Mesenchymal stem cell (in vitro differentiated cells and primary cell): Measurements from ENCODE around the gene MIER2.

Experiments used
- DNase-seq: peaks from one replicate; pipeline ENCODE4 v3.0.0-alpha.2; 2013
- H2AFZ ChIP-seq: one replicate; pipeline ENCODE4 v1.6.1; 2013; ENCODE audit warnings: low read depth, mild to moderate bottlenecking, control low read depth, inconsistent platforms, low read length, moderate library complexity
- H2AK5ac ChIP-seq: 2 replicates; pipeline ENCODE4 v1.6.1; 2013; ENCODE audit warnings: low read length, moderate library complexity, mild to moderate bottlenecking, inconsistent platforms; ENCODE audit not compliant: severe bottlenecking
- H2BK120ac ChIP-seq: one replicate; pipeline ENCODE4 v1.6.1; 2013; ENCODE audit warnings: low read depth, mild to moderate bottlenecking, inconsistent platforms, low read length, moderate library complexity
- H2BK12ac ChIP-seq, 2 experiments: one replicate each; pipeline ENCODE4 v1.6.1; 2013; ENCODE audit warnings: inconsistent platforms in 2 of 2, low read length in 2 of 2, mild to moderate bottlenecking in 2 of 2, moderate library complexity in 2 of 2, control low read depth in 1 of 2
- H2BK15ac ChIP-seq: one replicate; pipeline ENCODE4 v1.6.1; 2013; ENCODE audit warnings: mild to moderate bottlenecking, low read depth, inconsistent platforms; ENCODE audit not compliant: poor library complexity, severe bottlenecking
- H2BK5ac ChIP-seq: 2 replicates; pipeline ENCODE4 v1.6.1; 2013; ENCODE audit warnings: low read depth, mild to moderate bottlenecking, low read length, control low read depth, inconsistent platforms; ENCODE audit not compliant: poor library complexity, severe bottlenecking
- H3K14ac ChIP-seq, 2 experiments: one replicate each; pipeline ENCODE4 v1.6.1; 2013; ENCODE audit warnings: inconsistent platforms in 2 of 2, low read length in 2 of 2, control low read depth in 1 of 2, mild to moderate bottlenecking in 1 of 2, moderate library complexity in 1 of 2
- H3K18ac ChIP-seq, 2 experiments: one replicate each; pipeline ENCODE4 v1.6.1; 2013; ENCODE audit warnings: inconsistent platforms in 2 of 2, low read length in 2 of 2, control low read depth in 1 of 2, low read depth in 1 of 2, mild to moderate bottlenecking in 1 of 2
- H3K23ac ChIP-seq, 2 experiments: one replicate each; pipeline ENCODE4 v1.6.1; 2013; ENCODE audit warnings: inconsistent platforms in 2 of 2, low read length in 2 of 2, mild to moderate bottlenecking in 2 of 2, moderate library complexity in 2 of 2, control low read depth in 1 of 2
- H3K27ac ChIP-seq: 2 replicates; pipeline ENCODE4 v1.5.1; 2013; ENCODE audit warnings: mild to moderate bottlenecking, moderate library complexity, low read length, control low read depth, inconsistent platforms; ENCODE audit not compliant: poor library complexity, severe bottlenecking
- H3K27me3 ChIP-seq, 2 experiments: 2 replicates each; pipeline versions ENCODE4 v1.6.1 to v1.7.0; 2013; ENCODE audit warnings: low read length in 2 of 2, mild to moderate bottlenecking in 2 of 2, moderate library complexity in 2 of 2, control low read depth in 1 of 2, inconsistent platforms in 1 of 2; ENCODE audit not compliant: control insufficient read depth in 1 of 2, insufficient read depth in 1 of 2
- H3K36me3 ChIP-seq, 2 experiments: 2 replicates each; pipeline versions ENCODE4 v1.6.1 to v1.7.0; 2013; ENCODE audit warnings: low read length in 2 of 2, control low read depth in 1 of 2, inconsistent platforms in 1 of 2, low read depth in 1 of 2, mild to moderate bottlenecking in 1 of 2; ENCODE audit not compliant: insufficient read depth in 2 of 2, control insufficient read depth in 1 of 2
- H3K4ac ChIP-seq, 2 experiments: one replicate each; pipeline ENCODE4 v1.6.1; 2013; ENCODE audit warnings: inconsistent platforms in 2 of 2, low read length in 2 of 2, mild to moderate bottlenecking in 2 of 2, moderate library complexity in 2 of 2, control low read depth in 1 of 2, low read depth in 1 of 2
- H3K4me1 ChIP-seq: 2 replicates; pipeline ENCODE4 v1.6.1; 2013; ENCODE audit warnings: low read depth, low read length, control low read depth; ENCODE audit not compliant: control insufficient read depth, insufficient read depth
- H3K4me2 ChIP-seq: 2 replicates; pipeline ENCODE4 v1.6.1; 2013; ENCODE audit warnings: low read length, mild to moderate bottlenecking, inconsistent platforms; ENCODE audit not compliant: poor library complexity, severe bottlenecking
- H3K4me3 ChIP-seq, 2 experiments: 2 replicates each; pipeline versions ENCODE4 v1.5.1 to v1.7.0; 2013; ENCODE audit warnings: low read length in 2 of 2, mild to moderate bottlenecking in 2 of 2, control low read depth in 1 of 2, low read depth in 1 of 2; ENCODE audit not compliant: insufficient read depth in 1 of 2
- H3K79me1 ChIP-seq: replicated peaks from 2 replicates; pipeline ENCODE4 v1.6.1; 2013; ENCODE audit warnings: mild to moderate bottlenecking, control low read depth, low read length, inconsistent platforms; ENCODE audit not compliant: poor library complexity, severe bottlenecking
- H3K9ac ChIP-seq: 2 replicates; pipeline ENCODE4 v1.7.0; 2013; ENCODE audit warnings: mild to moderate bottlenecking, low read length, moderate library complexity
- H3K9me3 ChIP-seq: 2 replicates; pipeline ENCODE4 v1.7.0; 2013; ENCODE audit warnings: mild to moderate bottlenecking, low read length; ENCODE audit not compliant: control insufficient read depth
- H4K8ac ChIP-seq: one replicate; pipeline ENCODE4 v1.6.1; 2013; ENCODE audit warnings: inconsistent platforms, mild to moderate bottlenecking, low read length, moderate library complexity
- H4K91ac ChIP-seq: one replicate; pipeline ENCODE4 v1.6.1; 2013; ENCODE audit warnings: mild to moderate bottlenecking, low read length, inconsistent platforms
- WGBS: methylation state at CpG from one replicate; pipeline ENCODE4 v1.1.7; 2013; ENCODE audit warnings: mixed read lengths; 5-methylcytosine and 5-hydroxymethylcytosine counted together

Gene MIER2

GRCh38 chr19:291006-291521, 53.5 kb downstream of the MIER2 start, which contains the start of gene PLPP2:
Gene PLPP2, minus strand, starts transcription at chr19:291403. Its CDS starts 67 bp downstream, at chr19:291336.
- no peak within 1 kb of the TSS for H2AK5ac ChIP-seq
- H2BK12ac ChIP-seq = peak within 1 kb of the TSS in 1 of 2 experiments; percentile 25
- H3K23ac ChIP-seq = peak within 1 kb of the TSS in 1 of 2 experiments; percentile 14
- peak within 1 kb of the TSS; percentile 59 to 64 for H3K4me3 ChIP-seq
- H3K4ac ChIP-seq = peak within 1 kb of the TSS in 1 of 2 experiments; percentile 15
- peak within 1 kb of the TSS; percentile 76 for H2BK15ac ChIP-seq
- H3K27me3 ChIP-seq = peaks cover 18 to 60% of the 10 kb centered on the region in 2 experiments
- H2AFZ ChIP-seq = peak within 1 kb of the TSS; percentile 83
- H3K9ac ChIP-seq = peak within 1 kb of the TSS; percentile 87
- H3K14ac ChIP-seq = no peak within 1 kb of the TSS
- WGBS = 2% methylated on average over 10 of the region's 60 CpGs
- H4K91ac ChIP-seq = peak within 1 kb of the TSS; percentile 72
- no peak within 1 kb of the TSS for H2BK120ac ChIP-seq
- H3K36me3 ChIP-seq = peaks cover 0 to 5% of the 10 kb centered on the region in 2 experiments
- no peak within 1 kb of the TSS for H3K27ac ChIP-seq
- no peak for DNase-seq
- no peaks in the 10 kb centered on the region for H3K79me1 ChIP-seq
- peaks cover 32% of the 10 kb centered on the region for H3K4me1 ChIP-seq
- no peak within 1 kb of the TSS for H2BK5ac ChIP-seq
- H3K4me2 ChIP-seq = peak within 1 kb of the TSS; percentile 85
- peak within 1 kb of the TSS; percentile 40 to 41 for H3K18ac ChIP-seq
- peak within 1 kb of the TSS; percentile 80 for H4K8ac ChIP-seq
- H3K9me3 ChIP-seq = no peaks in the 10 kb centered on the region

GRCh38 chr19:290372-291005, 54.1 kb downstream of the MIER2 start:
- Histone ChIP-seq H2BK120ac (no peak overlapping the region), H3K4ac (peak overlapping the region in 1 of 2 experiments; percentile 15), H3K27me3 (peaks cover 18 to 54% of the 10 kb centered on the region in 2 experiments), H2BK15ac (peak overlapping the region; percentile 76), H3K4me2 (peak overlapping the region; percentile 85), H3K27ac (no peak overlapping the region), H3K9ac (peak overlapping the region; percentile 87), H3K36me3 (peaks cover 0 to 5% of the 10 kb centered on the region in 2 experiments), H2BK5ac (no peak overlapping the region), H3K4me3 (peak overlapping the region in 1 of 2 experiments; percentile 64), H3K79me1 (no peaks in the 10 kb centered on the region), H4K91ac (no peak overlapping the region), H4K8ac (peak overlapping the region; percentile 43), H3K18ac (peak overlapping the region in 1 of 2 experiments; percentile 41), H3K23ac (no peak overlapping the region), H3K14ac (no peak overlapping the region), H3K4me1 (peaks cover 30% of the 10 kb centered on the region), H2AK5ac (no peak overlapping the region), H3K9me3 (no peaks in the 10 kb centered on the region), H2AFZ (no peak overlapping the region), H2BK12ac (peak overlapping the region in 1 of 2 experiments; percentile 25)
- WGBS = 6% methylated on average over 33 of the region's 51 CpGs
- no peak for DNase-seq

GRCh38 chr19:289651-290371, 54.8 kb downstream of the MIER2 start:
- no peak overlapping the region for H2BK15ac ChIP-seq
- H3K36me3 ChIP-seq = peaks cover 0 to 5% of the 10 kb centered on the region in 2 experiments
- peak overlapping the region; percentile 85 for H3K4me2 ChIP-seq
- H3K4me3 ChIP-seq = no peak overlapping the region
- H2BK5ac ChIP-seq = no peak overlapping the region
- peak overlapping the region; percentile 87 for H3K9ac ChIP-seq
- H2AK5ac ChIP-seq = no peak overlapping the region
- no peak overlapping the region for H3K27ac ChIP-seq
- no peak overlapping the region for H2BK120ac ChIP-seq
- peak; percentile 62 for DNase-seq
- H4K8ac ChIP-seq = no peak overlapping the region
- H3K23ac ChIP-seq = no peak overlapping the region
- H3K14ac ChIP-seq = no peak overlapping the region
- peaks cover 18 to 48% of the 10 kb centered on the region in 2 experiments for H3K27me3 ChIP-seq
- peak overlapping the region in 1 of 2 experiments; percentile 30 for H2BK12ac ChIP-seq
- 40% methylated on average over 22 of the region's 26 CpGs for WGBS
- H3K4me1 ChIP-seq = peaks cover 26% of the 10 kb centered on the region
- H2AFZ ChIP-seq = no peak overlapping the region
- no peak overlapping the region for H4K91ac ChIP-seq
- H3K4ac ChIP-seq = no peak overlapping the region
- H3K18ac ChIP-seq = peak overlapping the region in 1 of 2 experiments; percentile 29
- H3K79me1 ChIP-seq = no peaks in the 10 kb centered on the region
- no peaks in the 10 kb centered on the region for H3K9me3 ChIP-seq

- H2BK15ac ChIP-seq = no peak overlapping the region
- H3K4ac ChIP-seq = no peak overlapping the region
- H3K18ac ChIP-seq = no peak overlapping the region
- H3K36me3 ChIP-seq = peaks cover 0 to 5% of the 10 kb centered on the region in 2 experiments
- no peak overlapping the region for H3K23ac ChIP-seq
- no peak overlapping the region for H3K27ac ChIP-seq
- no peaks in the 10 kb centered on the region for H3K9me3 ChIP-seq
- no peak for DNase-seq
- no peak overlapping the region for H3K4me3 ChIP-seq
- no peak overlapping the region for H3K4me2 ChIP-seq
- no peaks in the 10 kb centered on the region for H3K79me1 ChIP-seq
- no peak overlapping the region for H3K9ac ChIP-seq
- no peak overlapping the region for H2BK12ac ChIP-seq
- no peak overlapping the region for H2AK5ac ChIP-seq
- no peak overlapping the region for H2BK120ac ChIP-seq
- no peak overlapping the region for H2AFZ ChIP-seq
- peaks cover 17 to 38% of the 10 kb centered on the region in 2 experiments for H3K27me3 ChIP-seq
- WGBS = 91% methylated on average over 10 of the region's 10 CpGs
- H4K8ac ChIP-seq = no peak overlapping the region
- peaks cover 21% of the 10 kb centered on the region for H3K4me1 ChIP-seq
- H3K14ac ChIP-seq = no peak overlapping the region
- no peak overlapping the region for H2BK5ac ChIP-seq
- peak overlapping the region; percentile 66 for H4K91ac ChIP-seq
Observed at GRCh38 chr19:288911-289310, 55.7 kb downstream of the MIER2 start.
